Endothelial cell (in vitro differentiated cells): Measurements from ENCODE around the gene PRKAG2. TPM values are rescaled to one million over a fixed set of nuclear protein-coding genes. Genes with fewer than 3 reads are reported as not detected.

Experiments used
- DNase-seq: peaks from one replicate; pipeline ENCODE4 v3.0.0; 2021; ENCODE audit warnings: low spot score
- H3K27ac Mint-ChIP-seq: one replicate; pipeline ENCODE4 v1.8.0; 2021; ENCODE audit warnings: mixed read lengths, inconsistent platforms; ENCODE audit not compliant: unreplicated experiment
- H3K27me3 Mint-ChIP-seq: one replicate; pipeline ENCODE4 v1.8.0; 2021; ENCODE audit warnings: mild to moderate bottlenecking, moderate library complexity, mixed read lengths, inconsistent platforms; ENCODE audit not compliant: unreplicated experiment
- H3K36me3 Mint-ChIP-seq: one replicate; pipeline ENCODE4 v1.8.0; 2021; ENCODE audit warnings: mild to moderate bottlenecking, low read depth, mixed read lengths, inconsistent platforms; ENCODE audit not compliant: unreplicated experiment
- H3K4me1 Mint-ChIP-seq: one replicate; pipeline ENCODE4 v1.8.0; 2021; ENCODE audit warnings: mild to moderate bottlenecking, mixed read lengths, inconsistent platforms; ENCODE audit not compliant: unreplicated experiment
- H3K4me3 Mint-ChIP-seq: one replicate; pipeline ENCODE4 v1.8.0; 2021; ENCODE audit warnings: mild to moderate bottlenecking, mixed read lengths, inconsistent platforms; ENCODE audit not compliant: unreplicated experiment
- H3K9me3 Mint-ChIP-seq: one replicate; pipeline ENCODE4 v1.8.0; 2021; ENCODE audit warnings: mixed read lengths, inconsistent platforms; ENCODE audit not compliant: unreplicated experiment
- CTCF ChIP-seq: fragments of 200-600 bp; sonication (generic); IDR thresholded peaks from one replicate; pipeline ENCODE4 v1.5.0; 2021; ENCODE audit warnings: antibody characterized with exemption; ENCODE audit not compliant: unreplicated experiment
- total RNA-seq: library from RNA; stranded (reverse); fragmentation: NEBNext Ultra II Directional; extraction: Animal tissue kit (Norgen Biotek cat#: 25700); gene quantifications from one replicate; pipeline ENCODE4 v1.2.1, GENCODE V29; 2021; ENCODE audit not compliant: unreplicated experiment

Gene PRKAG2
- total RNA-seq, 1 donor from 2014 or later = 16.0 TPM

- H3K27me3 Mint-ChIP-seq = peaks cover 5% of the 10 kb centered on the region
- no peaks in the 10 kb centered on the region for H3K36me3 Mint-ChIP-seq
- H3K9me3 Mint-ChIP-seq = no peaks in the 10 kb centered on the region
- H3K4me3 Mint-ChIP-seq = no peak overlapping the region
- H3K4me1 Mint-ChIP-seq = peaks cover 34% of the 10 kb centered on the region
- TF ChIP-seq CTCF = no peak
- no peak overlapping the region for H3K27ac Mint-ChIP-seq
- no peak for DNase-seq
Measured at GRCh38 chr7:151821806-151822540, 54.9 kb downstream of the PRKAG2 start.

- H3K27me3 Mint-ChIP-seq = peaks cover 5% of the 10 kb centered on the region
- no peak for DNase-seq
- H3K27ac Mint-ChIP-seq = no peak overlapping the region
Measured at GRCh38 chr7:151821226-151821625, 55.7 kb downstream of the PRKAG2 start.

DNA sequence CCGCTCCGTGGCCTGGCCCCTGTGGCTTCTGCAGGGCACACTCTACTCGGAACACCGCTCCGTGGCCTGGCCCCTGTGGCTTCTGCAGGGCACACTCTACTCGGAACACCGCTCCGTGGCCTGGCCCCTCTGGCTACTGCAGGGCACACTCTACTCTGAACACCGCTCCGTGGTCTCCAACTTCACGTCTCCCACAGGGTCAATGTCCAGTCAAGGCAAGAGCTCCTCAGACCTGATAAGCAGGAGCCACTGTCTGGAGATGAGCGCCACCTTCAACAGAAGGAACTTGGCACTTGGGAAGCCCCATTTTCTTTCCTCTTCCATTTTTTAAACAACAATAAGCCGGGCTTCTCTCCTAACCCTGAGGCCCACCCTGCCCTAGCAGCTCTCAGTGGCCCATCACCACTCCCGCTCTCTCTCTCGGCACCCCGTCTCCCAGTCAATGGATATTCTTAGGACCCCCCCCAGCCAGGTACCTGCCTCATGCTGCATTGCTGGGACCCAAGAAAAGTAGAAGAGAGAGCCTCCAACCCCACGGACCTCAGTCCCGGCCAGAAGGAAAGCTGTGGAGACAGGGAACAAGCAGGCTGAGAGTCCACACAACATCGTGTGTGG lies 56.3 kb downstream of the PRKAG2 start:
- Mint-ChIP-seq H3K9me3 (no peaks in the 10 kb centered on the region), H3K4me3 (no peak overlapping the region), H3K36me3 (no peaks in the 10 kb centered on the region), H3K27ac (no peak overlapping the region), H3K27me3 (peaks cover 7% of the 10 kb centered on the region), H3K4me1 (peaks cover 22% of the 10 kb centered on the region)
- TF ChIP-seq CTCF = no peak
- no peak for DNase-seq

More at GRCh38 chr7:151821226-151821625, 55.7 kb downstream of the PRKAG2 start:
- no peaks in the 10 kb centered on the region for H3K9me3 Mint-ChIP-seq
- H3K4me1 Mint-ChIP-seq = peaks cover 28% of the 10 kb centered on the region
- no peak overlapping the region for H3K4me3 Mint-ChIP-seq
- TF ChIP-seq CTCF = no peak
- no peaks in the 10 kb centered on the region for H3K36me3 Mint-ChIP-seq

- no peak for DNase-seq
- Mint-ChIP-seq H3K4me3 (no peak overlapping the region), H3K27ac (no peak overlapping the region), H3K4me1 (peaks cover 15% of the 10 kb centered on the region), H3K27me3 (peaks cover 10% of the 10 kb centered on the region), H3K36me3 (no peaks in the 10 kb centered on the region), H3K9me3 (no peaks in the 10 kb centered on the region)
- TF ChIP-seq CTCF = no peak
Measured at GRCh38 chr7:151819866-151820265, 57.0 kb downstream of the PRKAG2 start.
